ENCODE results near the gene XRCC5.

XRCC5 gene

GRCh38 chr2:216161967-216162366, 52.8 kb downstream of the XRCC5 start:
- no peak for DNase-seq

- no peak for DNase-seq
These were observed 54.4 kb downstream of the XRCC5 start for GRCh38 chr2:216163518-216163917.

DNA sequence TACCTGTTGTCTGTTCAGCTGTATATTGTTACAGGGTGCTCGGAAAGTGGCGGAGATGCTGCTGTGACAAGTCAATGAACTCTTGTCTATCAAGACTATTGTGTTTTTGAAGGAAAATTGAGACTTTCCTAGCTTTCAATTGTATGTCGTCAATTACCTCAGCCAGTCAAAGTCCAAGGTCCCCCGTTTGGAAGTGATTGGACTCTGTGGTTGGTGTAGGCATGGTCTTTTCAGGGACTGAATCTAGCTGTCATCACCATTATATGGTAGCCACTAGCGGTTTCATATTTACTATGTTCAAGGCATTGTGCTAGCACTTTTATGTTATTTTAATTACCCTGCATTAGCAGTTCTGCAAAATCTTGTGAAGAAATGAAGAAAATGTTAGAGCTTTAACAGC, 54.9 kb downstream of the XRCC5 start:
- DNase-seq: no peak

DNA sequence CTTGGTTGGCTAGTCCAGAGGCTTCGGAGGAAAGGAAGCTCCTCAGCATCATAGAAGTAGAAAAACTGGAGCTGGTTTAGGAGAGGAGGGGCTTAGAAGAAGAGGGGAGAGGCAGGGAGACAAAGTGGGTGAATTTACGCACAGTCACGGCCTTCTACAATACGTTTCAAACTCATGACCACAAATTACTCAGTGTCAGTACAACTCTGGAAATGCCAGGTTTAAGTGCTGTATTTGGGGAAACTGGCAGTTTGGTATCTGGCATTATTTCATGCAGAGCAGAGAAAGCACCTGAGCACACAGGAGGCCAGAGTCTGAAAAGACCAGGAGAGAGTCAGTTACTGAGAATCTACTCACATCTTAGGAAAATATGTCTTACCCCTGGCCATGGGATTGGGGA, 55.4 kb downstream of the XRCC5 start:
- DNase-seq: no peak

GRCh38 chr2:216165711-216166110, 56.6 kb downstream of the XRCC5 start:
- no peak for DNase-seq

- no peak for DNase-seq
These were observed 59.9 kb downstream of the XRCC5 start for GRCh38 chr2:216169087-216169486.

DNA sequence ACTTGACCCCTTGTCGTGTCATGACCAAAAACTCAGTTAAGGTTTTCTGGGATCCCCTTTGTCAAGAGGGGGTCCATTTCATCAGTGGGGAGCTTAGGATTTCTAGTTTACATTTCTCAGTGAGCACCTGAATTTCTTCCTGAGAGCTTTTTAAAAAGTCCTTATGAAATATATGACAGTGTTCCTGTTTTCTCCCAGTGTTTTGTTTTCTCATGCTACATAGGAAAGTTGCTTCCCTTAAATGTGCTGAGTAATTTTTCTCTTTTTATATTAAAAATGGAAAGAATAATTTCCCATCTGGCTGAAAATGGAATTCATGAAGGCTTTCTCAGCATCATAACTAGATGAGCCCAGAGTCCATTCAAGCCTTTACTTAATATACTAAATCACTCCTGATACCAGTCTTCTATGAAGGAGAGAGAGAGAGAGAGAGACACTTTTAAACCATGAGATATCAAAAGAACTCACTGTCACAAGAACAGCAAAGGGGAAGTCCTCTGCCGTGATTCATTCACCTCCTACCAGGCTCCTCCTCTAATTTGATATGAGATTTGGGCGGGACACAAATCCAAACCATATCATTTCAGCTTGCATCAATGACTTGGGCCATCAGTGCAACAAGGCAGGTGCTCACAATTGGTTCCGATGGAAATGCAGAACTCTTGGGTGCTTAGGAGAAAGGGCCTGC, 61.1 kb downstream of the XRCC5 start:
- DNase-seq: no peak

DNA sequence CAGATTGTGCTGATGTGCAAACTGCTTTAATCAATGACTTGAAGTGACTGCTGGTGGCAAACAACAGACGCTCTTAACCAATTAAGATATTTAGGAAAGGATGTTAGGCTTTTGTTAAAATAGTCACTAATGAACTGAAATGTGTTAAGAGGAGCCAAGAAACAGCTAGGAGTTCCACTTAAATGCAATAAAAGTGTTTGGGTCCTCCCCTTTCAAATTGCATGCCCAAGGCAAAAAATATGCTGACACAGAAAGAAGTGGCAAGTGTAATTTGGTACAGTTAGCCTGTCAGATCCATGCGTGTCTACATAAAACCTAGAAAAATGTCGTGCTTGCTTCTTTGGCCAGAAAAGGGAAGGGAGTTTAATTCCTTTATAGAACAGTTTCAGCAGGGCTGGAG, 61.9 kb downstream of the XRCC5 start:
- no peak for DNase-seq

DNA sequence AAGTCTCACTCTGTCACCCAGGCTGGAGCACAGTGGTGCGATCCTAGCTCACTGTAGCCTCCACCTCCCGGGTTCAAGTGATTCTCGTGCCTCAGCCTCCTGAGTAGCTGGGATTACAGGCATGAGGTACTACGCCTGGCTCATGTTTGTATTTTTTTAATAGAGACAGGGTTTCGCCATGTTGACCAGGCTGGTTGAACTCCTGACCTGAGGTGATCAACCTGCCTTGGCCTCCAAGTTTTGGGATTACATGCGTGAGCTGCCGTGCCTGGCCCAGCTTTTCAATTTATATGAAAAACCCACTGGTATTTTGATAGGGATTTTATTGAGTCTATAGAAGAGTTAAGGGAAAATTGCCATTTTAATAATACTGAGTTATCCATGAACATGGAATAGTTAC, 63.3 kb downstream of the XRCC5 start:
- no peak for DNase-seq

- DNase-seq: no peak
These were observed 69.9 kb downstream of the XRCC5 start for GRCh38 chr2:216179015-216179414.

DNA sequence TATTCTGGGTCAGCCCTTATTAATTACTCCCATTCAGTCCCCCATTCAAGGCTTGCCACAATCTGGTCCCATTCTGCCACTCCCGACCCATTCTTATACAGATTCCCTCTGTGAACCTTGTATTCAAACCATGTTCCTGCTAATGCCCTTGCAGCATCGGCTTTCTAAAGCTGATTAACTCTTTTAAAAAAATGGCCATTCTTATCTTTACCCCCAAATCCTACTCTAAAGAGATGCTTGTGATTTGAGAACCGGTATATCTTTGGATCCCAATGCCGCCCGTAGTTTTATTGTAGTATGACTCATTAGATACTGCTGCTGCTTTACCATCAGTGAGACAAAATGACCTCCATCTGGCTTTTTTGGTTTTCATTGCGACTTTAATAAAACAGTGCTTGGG, 72.2 kb downstream of the XRCC5 start:
- no peak for DNase-seq

DNA sequence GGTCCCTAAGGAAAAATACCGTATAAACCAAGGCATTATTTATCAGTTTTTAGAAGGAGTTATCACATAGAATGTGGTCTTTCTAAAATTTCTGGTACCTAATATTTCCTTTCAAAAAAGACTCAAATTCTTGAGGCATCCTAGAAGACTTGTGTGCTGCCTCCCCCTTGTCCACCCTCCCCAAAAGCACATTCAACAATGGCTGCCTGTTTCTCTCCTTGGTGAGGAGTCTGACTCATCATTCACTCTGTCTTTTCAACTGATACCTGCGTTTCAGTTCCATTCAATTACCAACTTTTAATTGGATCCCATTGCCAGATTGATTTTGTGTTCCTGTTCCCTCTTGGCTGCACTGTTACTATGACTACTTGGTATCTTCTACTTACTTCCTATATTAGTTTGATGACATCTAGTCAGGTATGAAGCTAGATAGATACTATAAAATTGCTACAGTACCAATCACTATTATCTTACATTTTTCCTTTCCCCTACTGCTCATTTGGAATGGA, 72.9 kb downstream of the XRCC5 start:
- DNase-seq: no peak

- no peak for DNase-seq
These were observed 74.3 kb downstream of the XRCC5 start for GRCh38 chr2:216183462-216183861.

- no peak for DNase-seq
These were observed 79.4 kb downstream of the XRCC5 start for GRCh38 chr2:216188559-216188850.

DNA sequence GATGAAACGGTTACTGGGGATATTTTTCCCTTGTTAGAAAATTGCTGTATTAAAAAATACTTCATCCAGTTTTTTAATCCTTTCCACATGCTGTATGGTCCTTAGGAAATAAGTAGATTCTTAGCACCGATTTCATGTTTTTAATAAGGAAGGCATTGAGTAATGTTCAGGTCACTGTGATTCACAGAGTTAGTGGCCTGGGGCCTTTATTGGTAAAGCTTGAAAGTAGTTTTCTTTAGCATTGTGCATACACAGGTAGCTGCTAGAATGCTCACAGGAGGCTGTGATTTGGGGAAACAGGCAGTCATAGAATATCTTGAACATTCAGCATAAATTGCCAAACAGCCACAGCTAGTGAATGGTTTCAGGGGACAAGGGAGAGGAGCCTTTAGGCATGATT, 79.8 kb downstream of the XRCC5 start:
- no peak for DNase-seq

DNA sequence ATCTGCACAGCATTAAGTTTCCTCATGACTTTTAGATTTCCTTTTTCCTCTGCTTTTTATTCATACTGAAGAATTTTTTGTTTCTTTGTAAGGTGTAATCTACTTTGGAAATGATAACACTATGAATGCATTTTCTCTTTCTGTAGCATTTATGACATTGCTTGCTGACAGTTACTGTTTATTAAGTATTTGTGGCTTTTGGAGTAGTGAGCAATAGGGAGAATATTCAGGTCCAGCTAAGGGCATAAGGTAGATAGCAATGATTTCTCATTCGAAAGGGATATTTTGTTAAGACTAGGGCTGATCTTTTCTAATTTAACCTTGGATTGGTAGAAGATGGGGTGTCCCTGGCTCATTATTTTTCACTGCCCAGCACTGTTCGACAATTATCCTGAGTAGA, 80.3 kb downstream of the XRCC5 start:
- no peak for DNase-seq

DNA sequence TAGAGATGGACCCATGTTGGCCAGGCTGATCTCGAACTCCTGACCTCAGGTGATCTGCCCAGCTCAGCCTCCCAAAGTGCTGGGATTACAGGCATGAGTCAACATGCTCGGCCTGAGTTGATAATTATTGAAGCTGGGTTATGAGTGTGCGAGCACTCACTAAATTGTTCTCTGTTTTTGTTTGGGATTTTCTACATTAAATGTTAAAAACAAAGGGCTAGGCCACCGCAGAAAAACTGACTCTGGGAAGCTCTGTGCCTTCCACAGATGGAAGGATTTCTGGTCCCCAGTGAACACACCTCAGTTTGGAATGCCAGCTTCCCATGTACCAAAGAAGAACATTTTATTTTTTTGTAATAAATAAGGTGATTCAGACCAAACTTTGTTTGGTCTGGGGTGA, 83.0 kb downstream of the XRCC5 start:
- DNase-seq: no peak

DNA sequence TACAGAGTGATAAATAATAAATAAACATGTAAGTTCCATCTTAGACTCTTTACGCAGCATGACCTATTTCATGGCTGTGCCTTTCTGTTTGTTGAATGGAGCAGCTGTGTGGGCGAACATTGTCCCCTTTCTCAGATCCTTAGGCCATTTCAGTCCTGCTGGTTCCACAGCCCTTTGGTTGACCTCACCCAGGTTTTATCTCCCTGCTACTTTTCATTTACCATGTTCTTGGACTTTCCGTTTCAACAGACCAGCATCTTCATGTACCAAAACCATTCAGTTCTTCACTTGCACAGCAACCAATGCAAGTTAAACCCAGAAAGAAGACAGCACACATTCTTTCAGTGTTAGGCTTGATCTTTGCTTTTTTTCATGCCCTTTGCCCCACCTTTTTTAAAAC, 83.8 kb downstream of the XRCC5 start:
- DNase-seq: no peak

- DNase-seq: no peak
These were observed 84.9 kb downstream of the XRCC5 start for GRCh38 chr2:216194013-216194412.

DNA sequence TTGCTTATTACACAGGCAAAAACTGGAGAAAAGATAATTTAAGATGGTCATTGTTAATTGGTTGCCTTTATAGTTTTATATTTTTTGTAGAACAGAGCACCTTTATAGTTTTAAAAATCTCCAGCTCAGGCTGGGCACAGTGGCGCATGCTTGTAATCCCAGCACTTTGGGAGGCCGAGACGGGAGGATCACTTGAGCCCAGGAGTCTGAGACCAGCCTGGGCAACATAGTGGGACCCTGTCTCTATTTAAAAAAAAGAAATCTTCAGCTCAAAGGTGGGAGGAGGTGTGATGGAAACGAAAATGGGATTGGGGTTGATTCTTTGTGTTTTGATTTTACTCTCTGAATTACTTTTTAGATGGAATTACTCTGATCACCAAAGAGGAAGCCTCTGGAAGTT, 85.4 kb downstream of the XRCC5 start:
- DNase-seq: no peak

GRCh38 chr2:216195565-216196029, 86.4 kb downstream of the XRCC5 start:
- DNase-seq: no peak

DNA sequence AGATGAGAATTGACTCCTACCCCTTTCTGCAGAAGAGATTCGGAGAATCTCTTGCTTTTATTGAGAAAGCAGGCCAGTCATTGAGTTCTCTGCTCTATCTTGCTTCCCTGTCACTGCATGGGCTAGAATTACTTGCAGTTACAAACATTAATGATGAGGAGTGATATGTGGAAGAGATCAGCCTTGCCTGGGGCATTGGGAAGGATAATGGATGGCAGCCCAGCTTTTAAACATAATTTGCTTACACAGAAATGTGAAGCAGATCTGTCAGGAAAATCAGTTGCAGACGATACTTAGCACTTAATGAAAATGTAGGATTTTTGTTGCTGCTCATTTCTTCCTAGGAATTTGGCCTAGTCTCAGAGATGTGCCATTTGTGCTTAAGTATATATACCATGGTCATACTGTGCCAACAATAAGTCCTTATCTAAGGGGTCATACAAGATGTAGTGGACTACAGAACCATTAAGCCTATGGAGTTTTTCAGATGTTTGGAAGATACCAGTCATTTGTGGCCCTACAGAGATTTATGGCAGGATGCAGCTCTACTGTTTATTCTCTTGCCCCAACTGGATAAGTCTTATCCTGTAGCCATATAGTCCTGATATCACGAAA, 92.7 kb downstream of the XRCC5 start:
- no peak for DNase-seq

- DNase-seq: no peak
These were observed 93.6 kb downstream of the XRCC5 start for GRCh38 chr2:216202626-216203250.

- DNase-seq: no peak
These were observed 96.3 kb downstream of the XRCC5 start for GRCh38 chr2:216205486-216205885.
